GM11168 (cell line): Measurements from ENCODE around the gene CDK18.

Experiments used
- in situ Hi-C: fragments of 300-500 bp; cut with MboI; formaldehyde crosslinking; loops from one replicate; pipeline ENCODE4 v1.12.0; 2022; ENCODE audit warnings: low sequenced_read_pairs; ENCODE audit not compliant: unreplicated experiment

The CDK18 gene

GRCh38 chr1:205480349-205480985 is 24.0 kb upstream of the CDK18 start:
- in situ Hi-C loops, result loop anchor here (10.0 kb wide), 1 partner anchor 126 kb away; the partner anchor contains the start of gene KLHDC8A

- in situ Hi-C loops, result loop anchor here (10.0 kb wide), 1 partner anchor 126 kb away; the partner anchor contains the start of gene KLHDC8A
Observed at GRCh38 chr1:205481218-205481617, 23.3 kb upstream of the CDK18 start.

GRCh38 chr1:205481629-205482151 is 22.8 kb upstream of the CDK18 start:
- in situ Hi-C loops, result loop anchor here (10.0 kb wide), 1 partner anchor 127 kb away; the partner anchor contains the start of gene KLHDC8A

DNA sequence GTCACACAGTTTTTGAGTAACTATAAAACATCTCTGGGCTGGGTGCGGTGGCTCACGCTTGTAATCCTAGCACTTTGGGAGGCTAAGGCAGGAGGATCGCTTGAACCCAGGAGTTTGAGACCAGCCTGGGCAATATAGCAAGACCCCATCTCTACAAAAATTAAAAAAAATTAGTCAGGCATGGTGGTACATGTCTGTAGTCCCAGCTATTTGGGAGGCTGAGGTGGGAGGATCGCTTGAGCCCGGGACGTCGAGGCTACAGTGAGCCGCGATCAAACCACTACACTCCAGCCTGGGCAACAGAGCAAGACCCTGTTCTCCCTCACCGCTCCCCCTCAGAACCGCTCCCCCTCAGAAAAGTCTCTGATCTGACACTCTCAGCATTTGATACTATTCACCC is 21.9 kb upstream of the CDK18 start:
- in situ Hi-C loops, result loop anchor here (10.0 kb wide), 1 partner anchor 128 kb away; the partner anchor contains the start of gene KLHDC8A

- in situ Hi-C loops, result loop anchor here (10.0 kb wide), 1 partner anchor 129 kb away; the partner anchor contains the start of gene KLHDC8A
Observed at GRCh38 chr1:205483372-205483771, 21.1 kb upstream of the CDK18 start.

DNA sequence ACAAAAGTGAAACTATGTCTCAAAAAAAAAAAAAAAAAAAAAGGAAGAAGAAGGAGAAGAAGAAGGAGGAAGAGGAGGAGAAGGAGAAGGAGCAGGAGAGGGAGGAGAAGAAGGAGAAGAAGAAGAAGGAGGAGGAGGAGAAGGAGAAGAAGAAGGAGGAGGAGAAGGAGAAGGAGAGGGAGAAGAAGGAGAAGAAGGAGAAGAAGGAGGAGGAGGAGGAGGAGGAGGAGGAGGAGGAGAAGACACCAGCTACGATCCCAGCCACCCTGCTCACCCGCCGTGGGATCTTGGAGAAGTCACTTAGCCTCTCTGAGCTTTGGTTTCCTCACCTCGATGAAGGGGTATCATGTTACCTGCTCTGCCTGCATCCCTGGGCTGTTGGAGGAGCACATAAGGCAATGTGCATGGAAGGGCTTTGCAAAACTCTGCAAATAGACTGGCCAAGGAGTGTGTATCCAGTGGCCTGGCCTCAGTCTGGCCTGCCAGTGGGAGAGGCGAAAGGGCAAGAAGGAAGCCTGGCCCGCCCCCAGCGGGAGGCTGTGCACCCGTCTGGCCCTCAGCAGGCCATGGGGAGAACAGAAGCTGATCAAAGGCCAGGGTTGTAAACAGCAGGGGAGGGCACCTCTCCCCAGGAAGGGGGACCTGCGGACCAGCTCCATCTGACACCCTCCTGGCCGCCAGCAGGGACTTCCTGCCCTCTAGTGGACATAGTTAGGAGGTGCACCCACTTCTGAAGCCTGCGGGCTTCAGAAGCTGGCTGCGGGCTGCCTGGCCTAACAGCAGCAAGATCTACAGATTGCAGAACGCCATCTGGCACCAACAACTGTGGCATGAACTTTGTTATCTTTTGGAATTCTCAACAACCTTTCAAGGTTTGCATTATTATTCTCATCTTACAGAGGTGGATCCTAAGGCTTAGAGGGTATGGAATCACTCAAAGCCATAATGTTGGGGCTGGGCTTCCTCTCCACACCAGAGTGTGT is 19.2 kb upstream of the CDK18 start:
- in situ Hi-C loops, result loop anchor here (10.0 kb wide), 1 partner anchor 130 kb away; the partner anchor contains the start of gene KLHDC8A

- in situ Hi-C loops, result loop anchor here (10.0 kb wide), 1 partner anchor 131 kb away; the partner anchor contains the start of gene KLHDC8A
Observed at GRCh38 chr1:205486258-205486657, 18.2 kb upstream of the CDK18 start.

DNA sequence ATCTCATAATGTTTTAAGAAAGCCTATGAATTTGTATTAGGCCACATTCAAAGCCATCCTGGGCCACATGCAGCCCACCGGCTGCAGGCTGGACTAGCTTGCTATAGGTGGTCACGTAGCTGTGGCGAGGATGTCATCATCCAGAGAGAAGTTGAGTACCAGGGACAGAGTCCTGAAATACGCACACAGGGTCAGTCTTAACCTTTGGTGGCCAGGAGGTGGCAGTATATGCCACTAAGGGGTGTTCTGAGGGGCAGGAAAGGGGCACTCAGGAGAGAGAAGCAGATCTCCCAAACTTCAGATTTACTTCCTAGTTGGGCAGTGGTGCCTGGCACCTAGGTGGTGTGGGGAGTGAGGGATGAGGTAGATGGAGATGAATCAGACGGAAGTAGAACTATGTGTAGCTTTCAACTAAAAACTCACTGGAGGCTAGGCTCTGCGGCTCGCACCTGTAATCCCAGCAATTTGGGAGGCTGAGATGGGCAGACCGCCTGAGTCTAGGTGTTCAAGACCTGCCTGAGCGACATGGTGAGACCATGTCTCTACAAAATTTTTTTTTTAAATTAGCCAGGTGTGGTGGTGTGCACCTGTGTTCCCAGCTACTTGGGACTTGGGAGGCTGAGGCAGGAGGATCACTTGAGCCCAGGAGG is 16.3 kb upstream of the CDK18 start:
- in situ Hi-C loops, result loop anchor here (10.0 kb wide), 1 partner anchor 133 kb away; the partner anchor contains the start of gene KLHDC8A

DNA sequence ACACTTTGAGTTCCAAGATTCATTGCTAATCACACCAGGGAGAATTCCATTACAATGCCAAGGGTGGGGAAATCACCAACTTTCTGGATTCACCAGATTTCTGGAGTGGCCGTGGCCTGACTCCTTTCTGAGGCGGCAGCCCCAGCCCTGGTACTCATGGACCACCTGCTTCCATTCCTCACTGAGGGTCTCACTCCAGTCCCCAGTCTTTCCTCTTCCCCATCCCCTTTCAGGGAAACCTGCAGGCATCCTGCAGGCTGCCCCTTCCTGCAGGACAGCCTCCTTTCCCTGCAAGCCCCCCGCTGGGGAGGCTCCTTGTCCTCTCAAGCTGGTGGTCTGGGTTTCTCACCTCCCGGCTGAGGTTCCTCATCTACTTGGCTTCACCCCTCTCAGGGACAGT is 12.7 kb upstream of the CDK18 start:
- in situ Hi-C loops, result no loop called here

DNA sequence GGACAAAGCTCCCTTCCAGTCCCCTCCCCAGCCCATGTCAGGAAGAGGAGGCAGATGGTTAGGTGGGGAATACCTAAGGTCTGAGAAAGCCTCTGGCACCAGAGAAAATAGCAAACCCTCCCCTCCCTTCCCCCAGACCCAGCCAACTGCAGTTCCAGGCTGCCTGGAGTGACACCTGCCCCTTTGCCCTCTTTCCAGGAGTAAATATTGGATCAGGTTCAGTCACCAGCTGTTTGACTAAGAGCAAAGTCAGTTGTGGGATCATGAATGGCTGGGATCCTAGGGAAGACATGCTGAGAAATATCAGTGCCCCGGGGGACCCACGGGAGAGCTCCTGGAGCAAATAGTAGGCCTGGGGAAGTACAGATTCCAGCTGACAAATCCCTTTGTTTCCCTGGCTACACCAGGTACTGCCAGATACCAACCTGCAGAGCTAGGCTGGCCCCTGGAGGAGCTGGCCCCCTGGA is 12.2 kb upstream of the CDK18 start:
- in situ Hi-C loops, result no loop called here

DNA sequence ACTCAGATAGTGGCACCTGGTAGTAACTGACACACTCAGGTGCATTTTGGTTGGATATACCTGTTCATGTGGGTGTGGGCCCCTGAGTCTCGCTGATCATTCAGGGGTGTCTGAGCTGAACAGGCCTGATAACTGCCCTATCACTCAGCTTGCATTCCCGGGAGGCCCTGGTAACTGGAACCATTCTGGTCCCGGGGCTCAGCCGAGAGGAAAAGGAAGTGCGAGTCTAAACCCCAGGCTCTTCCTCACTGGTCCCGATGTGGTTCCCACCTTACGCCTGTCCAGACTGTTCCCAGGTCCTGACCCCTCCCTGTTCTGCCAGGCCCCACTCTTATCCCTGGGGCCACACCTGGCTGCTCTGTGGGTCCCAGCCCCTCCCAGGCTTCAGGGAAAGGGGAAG is 11.7 kb upstream of the CDK18 start:
- in situ Hi-C loops, result no loop called here

- in situ Hi-C loops, result no loop called here
Observed at GRCh38 chr1:205493241-205494085, 11.0 kb upstream of the CDK18 start.

DNA sequence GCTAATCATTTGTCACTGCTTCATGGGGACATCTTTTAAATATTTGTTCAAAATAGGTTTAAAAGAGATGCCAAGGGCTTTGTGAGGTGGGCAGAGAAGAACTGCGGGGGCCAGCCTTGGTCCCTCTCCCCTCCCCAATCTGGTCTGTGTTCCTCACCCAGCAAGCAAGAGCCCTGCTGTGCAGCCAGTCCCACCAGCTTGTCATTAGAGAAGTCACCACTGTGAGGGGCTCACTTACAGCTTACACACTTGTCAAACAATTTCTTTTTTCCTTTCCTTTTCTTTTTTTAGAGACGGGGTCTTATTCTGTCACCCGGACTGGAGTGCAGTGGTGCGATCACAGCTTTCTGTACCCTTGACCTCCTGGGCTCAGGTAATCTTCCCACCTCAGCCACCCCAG is 10.4 kb upstream of the CDK18 start:
- in situ Hi-C loops, result no loop called here

DNA sequence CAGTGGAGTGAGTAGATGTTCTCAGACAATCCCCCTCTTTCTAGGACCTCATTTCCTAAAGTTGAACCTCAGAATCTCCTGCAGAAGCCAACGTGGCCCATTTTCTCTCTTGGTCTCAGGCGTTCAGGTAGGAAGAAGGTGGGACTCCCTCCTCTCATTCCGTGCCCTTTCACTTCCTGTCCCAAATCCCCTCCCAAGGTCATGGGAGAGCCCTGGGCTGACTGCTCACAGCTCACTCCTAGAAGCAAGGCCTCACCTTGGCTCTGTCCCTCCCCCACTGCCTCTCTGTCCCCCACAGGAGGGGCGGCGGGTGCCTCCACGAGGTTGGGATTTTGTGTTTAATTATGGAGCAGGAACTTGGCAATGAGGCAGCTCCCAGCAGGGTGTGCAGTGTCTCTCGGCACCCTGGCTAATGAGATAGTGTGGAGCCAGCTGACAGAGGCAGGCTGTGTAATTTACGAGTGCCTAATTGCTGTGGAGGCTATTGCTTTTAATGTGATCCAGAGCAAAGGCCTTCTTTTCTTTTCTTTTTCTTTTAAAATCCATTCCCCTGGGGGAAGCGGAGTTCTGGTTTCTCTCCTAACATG is 9.1 kb upstream of the CDK18 start:
- in situ Hi-C loops, result no loop called here

DNA sequence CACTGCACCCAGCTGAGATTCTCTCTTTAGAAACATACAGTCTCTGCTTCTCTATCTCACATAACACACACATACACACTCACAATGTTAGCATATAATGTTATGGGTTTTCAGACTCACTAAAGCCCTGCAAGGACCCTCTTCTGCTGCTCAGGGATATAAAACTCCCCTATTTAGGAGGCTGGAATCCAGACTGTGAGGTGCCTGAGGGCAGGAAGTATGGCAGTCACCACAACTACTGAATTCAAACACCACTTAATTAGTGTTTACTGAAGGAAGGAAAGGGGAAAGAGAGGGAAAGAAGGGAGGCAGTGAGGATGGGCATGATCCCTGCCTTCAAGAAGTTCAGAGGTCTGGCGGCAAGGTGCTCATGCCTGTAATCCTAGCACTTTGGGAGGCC is 7.8 kb upstream of the CDK18 start:
- in situ Hi-C loops, result no loop called here

DNA sequence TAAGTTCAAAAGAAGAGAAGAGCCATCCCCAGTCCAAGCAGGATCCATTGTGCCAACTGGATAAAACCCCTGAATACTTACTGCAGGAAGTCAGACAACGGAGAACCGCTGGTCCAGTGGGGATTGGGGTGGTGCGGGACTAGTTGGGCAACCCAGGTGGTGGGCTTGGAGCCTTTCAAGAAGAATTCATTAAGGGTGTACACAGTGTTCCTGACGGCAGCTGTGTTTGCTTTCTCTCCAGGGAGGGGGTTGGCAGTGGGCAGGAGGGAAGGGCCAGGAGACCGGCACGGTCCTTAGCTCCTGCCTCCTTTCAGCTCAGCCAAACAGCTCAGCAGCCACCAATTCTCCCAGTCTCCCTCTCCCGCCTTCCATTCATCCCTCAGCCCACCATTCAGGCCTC is 7.1 kb upstream of the CDK18 start:
- in situ Hi-C loops, result no loop called here

DNA sequence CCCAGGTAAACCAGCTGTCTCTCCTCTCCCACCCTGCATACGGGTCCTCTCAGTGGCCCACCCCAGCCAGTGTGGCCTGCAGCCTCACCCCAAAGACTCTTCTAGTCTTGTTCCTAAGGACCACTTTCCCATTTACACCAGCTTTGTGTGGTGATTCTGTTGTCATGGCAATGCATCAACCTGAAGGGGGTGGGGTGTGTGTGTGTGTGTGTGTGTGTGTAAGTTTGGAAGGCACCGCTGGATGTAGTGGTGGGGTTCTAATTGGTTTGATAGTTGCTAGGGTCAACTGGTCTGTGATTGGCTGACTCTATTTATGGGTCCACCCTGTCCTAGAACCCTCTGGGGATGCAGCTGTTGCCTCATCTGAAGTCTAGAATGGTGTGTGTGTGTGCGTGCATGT is 4.7 kb upstream of the CDK18 start:
- in situ Hi-C loops, result no loop called here
